ENCODE measurements around the gene ACBD7. TPM values are rescaled to one million over a fixed set of nuclear protein-coding genes. Genes with fewer than 3 reads are reported as not detected.

Gene ACBD7
- total RNA-seq, 1 experiment from 2014 or later, result 5.9 TPM

- H3F3A ChIP-seq (ENCODE audit: insufficient read depth, low read depth), result no peaks in the 10 kb centered on the region
- H3K9me2 ChIP-seq (ENCODE audit: insufficient read depth), result no peaks in the 10 kb centered on the region
- H2AFZ ChIP-seq, result no peak overlapping the region
- no peak overlapping the region for H3K4me3 ChIP-seq
- no TSS peak for BruUV-seq (replicated peaks)
- H3K36me3 ChIP-seq (ENCODE audit: low read depth), result no peaks in the 10 kb centered on the region
- peaks cover 5% of the 10 kb centered on the region; the same call in 1 of the 2 replicates for H3K9me3 ChIP-seq (ENCODE audit: insufficient read depth, low read depth)
- intact Hi-C loops (cut with micrococcal nuclease; ENCODE audit: unreplicated experiment), result no loop called here
- H3K4me1 ChIP-seq (replicated peaks; ENCODE audit: insufficient read depth), result no peaks in the 10 kb centered on the region
- no peak for TF ChIP-seq CTCF (conservative IDR thresholded peaks at IDR 0.05)
- H3K4me2 ChIP-seq, result no peak overlapping the region
- ChIA-PET POLR2A (ENCODE audit: unreplicated experiment) (no interaction called here), CTCF (no interaction called here)
- no peak overlapping the region for H3K27ac ChIP-seq
- H3K79me2 ChIP-seq (ENCODE audit: low read depth), result no peaks in the 10 kb centered on the region
- no peak for DNase-seq
- H3K27me3 ChIP-seq (ENCODE audit: insufficient read depth, low read depth), result no peaks in the 10 kb centered on the region
- no peaks in the 10 kb centered on the region for H4K20me1 ChIP-seq (ENCODE audit: insufficient read depth)
Observed at GRCh38 chr10:15059914-15060313, 28.7 kb downstream of the ACBD7 start.

- Histone ChIP-seq H3K79me2 (ENCODE audit: low read depth) (no peaks in the 10 kb centered on the region), H3K4me3 (no peak overlapping the region), H3F3A (ENCODE audit: insufficient read depth, low read depth) (no peaks in the 10 kb centered on the region), H3K27me3 (ENCODE audit: insufficient read depth, low read depth) (no peaks in the 10 kb centered on the region), H3K4me2 (no peak overlapping the region), H3K27ac (no peak overlapping the region), H2AFZ (no peak overlapping the region), H4K20me1 (ENCODE audit: insufficient read depth) (no peaks in the 10 kb centered on the region), H3K36me3 (ENCODE audit: low read depth) (no peaks in the 10 kb centered on the region), H3K9me2 (ENCODE audit: insufficient read depth) (no peaks in the 10 kb centered on the region), H3K9me3 (ENCODE audit: insufficient read depth, low read depth) (peaks cover 5% of the 10 kb centered on the region; the same call in 1 of the 2 replicates), H3K4me1 (replicated peaks; ENCODE audit: insufficient read depth) (no peaks in the 10 kb centered on the region)
- TF ChIP-seq EZH2 (IDR thresholded peaks at IDR 0.05; ENCODE audit: low read depth) (no peak), CTCF (conservative IDR thresholded peaks at IDR 0.05) (no peak)
- no peak for DNase-seq
- CTCF ChIA-PET, result no interaction called here
- intact Hi-C loops (cut with micrococcal nuclease; ENCODE audit: unreplicated experiment), result no loop called here
- POLR2A ChIA-PET (ENCODE audit: unreplicated experiment), result interaction anchor here (1.0 kb wide), 1 partner anchor 1596 kb away, joined by 4 read pairs; no protein-coding TSS in a partner anchor
- no TSS peak for BruUV-seq (replicated peaks)
Observed at GRCh38 chr10:15058689-15059088, 29.9 kb downstream of the ACBD7 start.

- no peaks in the 10 kb centered on the region for H3K79me2 ChIP-seq (ENCODE audit: low read depth)
- no peak overlapping the region for H3K4me2 ChIP-seq
- ChIA-PET CTCF (no interaction called here), POLR2A (ENCODE audit: unreplicated experiment) (no interaction called here)
- no peaks in the 10 kb centered on the region for H3K4me1 ChIP-seq (replicated peaks; ENCODE audit: insufficient read depth)
- H3F3A ChIP-seq (ENCODE audit: insufficient read depth, low read depth), result no peaks in the 10 kb centered on the region
- H3K9me3 ChIP-seq (ENCODE audit: insufficient read depth, low read depth), result no peaks in the 10 kb centered on the region
- H3K9me2 ChIP-seq (ENCODE audit: insufficient read depth), result no peaks in the 10 kb centered on the region
- no peak overlapping the region for H3K4me3 ChIP-seq
- no peak for DNase-seq
- H3K27me3 ChIP-seq (ENCODE audit: insufficient read depth, low read depth), result no peaks in the 10 kb centered on the region
- H3K36me3 ChIP-seq (ENCODE audit: low read depth), result no peaks in the 10 kb centered on the region
- intact Hi-C loops (cut with micrococcal nuclease; ENCODE audit: unreplicated experiment), result no loop called here
- TF ChIP-seq CTCF (conservative IDR thresholded peaks at IDR 0.05) (no peak), EZH2 (IDR thresholded peaks at IDR 0.05; ENCODE audit: low read depth) (no peak)
- H3K27ac ChIP-seq, result no peak overlapping the region
- no TSS peak for BruUV-seq (replicated peaks)
- H2AFZ ChIP-seq, result no peak overlapping the region
- H4K20me1 ChIP-seq (ENCODE audit: insufficient read depth), result no peaks in the 10 kb centered on the region
Observed at GRCh38 chr10:15053061-15053460, 35.5 kb downstream of the ACBD7 start.

Measured in PC-9 (cell line).